WTC11 (cell line): ENCODE data around the gene CBX5. TPM values are rescaled to one million over a fixed set of nuclear protein-coding genes. Genes with fewer than 3 reads are reported as not detected.

Experiments
- ARID4B ChIP-seq: sonication (generic); formaldehyde crosslinking; IDR thresholded peaks from 2 replicates; pipeline ENCODE4 v1.8.0; 2023; ENCODE audit warnings: missing genetic modification reagents, mild to moderate bottlenecking, borderline replicate concordance
- total RNA-seq: library from RNA; stranded (reverse); gene quantifications from 3 replicates; pipeline ENCODE4 v1.2.3, GENCODE V29; 2021
- TF ChIP-seq, protein P1 (sequence below): sonication (generic); formaldehyde crosslinking; IDR thresholded peaks from 2 replicates; pipeline ENCODE4 v1.8.0; 2022; ENCODE audit warnings: mild to moderate bottlenecking, missing genetic modification reagents

CBX5 gene
- total RNA-seq, 1 experiment from 2014 or later = 182 TPM

DNA sequence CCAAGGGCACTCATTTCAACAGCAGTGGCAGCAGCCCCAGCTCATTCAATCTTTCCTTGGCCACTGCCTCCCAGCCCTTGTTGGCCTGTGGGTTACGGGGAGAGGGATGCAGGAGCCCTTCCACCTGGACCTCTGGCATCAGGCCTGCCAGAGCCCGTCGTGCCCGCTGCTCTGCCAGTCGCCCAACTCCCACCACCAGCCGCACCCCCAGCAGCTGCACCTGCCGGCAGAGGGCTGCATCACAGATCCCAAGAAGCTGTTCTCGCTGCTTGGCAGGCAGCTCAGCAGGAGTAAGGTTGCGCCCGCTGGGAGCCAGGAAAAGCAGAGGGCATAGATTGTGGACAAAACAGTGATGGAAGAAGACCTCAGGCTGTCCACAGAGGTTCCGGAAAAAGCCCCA is 97.8 kb downstream of the CBX5 start (continued):
- no peak for TF ChIP-seq ARID4B (CRISPR knock-in tag)
- TF ChIP-seq, protein P1, sequence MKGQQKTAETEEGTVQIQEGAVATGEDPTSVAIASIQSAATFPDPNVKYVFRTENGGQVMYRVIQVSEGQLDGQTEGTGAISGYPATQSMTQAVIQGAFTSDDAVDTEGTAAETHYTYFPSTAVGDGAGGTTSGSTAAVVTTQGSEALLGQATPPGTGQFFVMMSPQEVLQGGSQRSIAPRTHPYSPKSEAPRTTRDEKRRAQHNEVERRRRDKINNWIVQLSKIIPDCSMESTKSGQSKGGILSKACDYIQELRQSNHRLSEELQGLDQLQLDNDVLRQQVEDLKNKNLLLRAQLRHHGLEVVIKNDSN = no peak

Other genes with a start within 250 kb of the CBX5 start
- gene HOXC5, start 247.1 kb downstream of the CBX5 start, total RNA-seq = not detected in 3 replicates
- gene HOXC4, start 226.3 kb downstream of the CBX5 start, total RNA-seq = 0.14 to 0.46 TPM (median 0.30 TPM) in 3 replicates
- gene SMUG1, start 91.1 kb downstream of the CBX5 start, total RNA-seq = 19.2 to 27.5 TPM (median 26.3 TPM) in 3 replicates
- 2,589 to 2,788 TPM (median 2,737 TPM) in 3 replicates for gene HNRNPA1, start 604 bp upstream of the CBX5 start, total RNA-seq
- gene NFE2, start 20.9 kb upstream of the CBX5 start, total RNA-seq = 2.4 to 3.0 TPM (median 3.0 TPM) in 3 replicates
- 98.2 to 116 TPM (median 115 TPM) in 3 replicates for gene COPZ1, start 45.0 kb upstream of the CBX5 start, total RNA-seq
- 0.13 TPM in 1 of 3 replicates, not detected in the others for gene GPR84, start 84.4 kb upstream of the CBX5 start, total RNA-seq
- 18.4 to 23.5 TPM (median 22.2 TPM) in 3 replicates for gene ZNF385A, start 104.6 kb upstream of the CBX5 start, total RNA-seq
- gene ITGA5, start 139.1 kb upstream of the CBX5 start, total RNA-seq = 19.3 to 21.9 TPM (median 20.8 TPM) in 3 replicates
- gene GTSF1, start 193.5 kb upstream of the CBX5 start, total RNA-seq = 0.55 to 0.99 TPM (median 0.74 TPM) in 3 replicates
- gene NCKAP1L, start 217.6 kb upstream of the CBX5 start, total RNA-seq = 0.41 to 0.76 TPM (median 0.57 TPM) in 3 replicates